ENCODE data around the gene ATP8A1. TPM values are rescaled to one million over a fixed set of nuclear protein-coding genes. Genes with fewer than 3 reads are reported as not detected.

The ATP8A1 gene
- total and polyA plus RNA-seq, 2 of the 8 experiments (the other 6 are each of a cell fraction or from before 2014, with no cell fraction given) = 3.7 to 14.9 TPM

GRCh38 chr4:42656944-42657792 is at the start of gene ATP8A1 (continued):
- no peak for TF ChIP-seq ATF2 (IDR thresholded peaks at IDR 0.05; ENCODE audit: low read length)
- no peak for TF ChIP-seq BACH1 (IDR thresholded peaks at IDR 0.05; ENCODE audit: low read length)
- peak; percentile 49; the same call in 1 of the 2 replicates for TF ChIP-seq SP1 (IDR thresholded peaks at IDR 0.05; ENCODE audit: low read depth, low read length)
- TF ChIP-seq SAP30 (IDR thresholded peaks at IDR 0.05; ENCODE audit: insufficient read depth, insufficient replicate concordance, low read length) = peak; percentile 52
- no peak for TF ChIP-seq GTF2F1 (IDR thresholded peaks at IDR 0.05; ENCODE audit: borderline replicate concordance, low read depth, low read length)
- TF ChIP-seq MAFK (IDR thresholded peaks at IDR 0.05; ENCODE audit: low read depth, low read length) = no peak
- TF ChIP-seq CBX8 (IDR thresholded peaks at IDR 0.05; ENCODE audit: borderline replicate concordance, low read depth, low read length) = no peak
- TF ChIP-seq ATF3 (IDR thresholded peaks at IDR 0.05; ENCODE audit: insufficient read depth, low read depth, low read length) = no peak
- TF ChIP-seq TBP (IDR thresholded peaks at IDR 0.05; ENCODE audit: low read depth, low read length) = peak; percentile 67
- TF ChIP-seq NANOG (IDR thresholded peaks at IDR 0.05; ENCODE audit: insufficient read depth, low read depth, low read length, poor library complexity, severe bottlenecking) = no peak
- TF ChIP-seq CHD1 (IDR thresholded peaks at IDR 0.05; ENCODE audit: low read depth, low read length) = peak; percentile 96
- TF ChIP-seq FOSL1 (IDR thresholded peaks at IDR 0.05; ENCODE audit: insufficient read depth, low read depth, low read length) = no peak
- 0 out of 2 replicates have a peak, but pooled peaks have one; percentile 20 for TF ChIP-seq BRCA1 (IDR thresholded peaks at IDR 0.05; ENCODE audit: low read depth, low read length)
- TF ChIP-seq EP300 (IDR thresholded peaks at IDR 0.05; ENCODE audit: borderline replicate concordance in 1 of 2, low read depth in 2 of 2, low read length in 2 of 2) = peak in 1 of 2 experiments; percentile 98; a peak in 2 of 3 replicates
- peak; percentile 75 for TF ChIP-seq POLR2AphosphoS5 (IDR thresholded peaks at IDR 0.05; ENCODE audit: low read depth, low read length)
- TF ChIP-seq CREB1 (IDR thresholded peaks at IDR 0.05) = peak; percentile 46
- TF ChIP-seq SP2 (IDR thresholded peaks at IDR 0.05; ENCODE audit: low read length) = no peak
- TF ChIP-seq HDAC6 (IDR thresholded peaks at IDR 0.05; ENCODE audit: low read depth, low read length) = no peak
- TF ChIP-seq SRF (IDR thresholded peaks at IDR 0.05; ENCODE audit: low read depth, low read length) = no peak
- peak; percentile 42; the same call in 1 of the 2 replicates for TF ChIP-seq SIX5 (IDR thresholded peaks at IDR 0.05; ENCODE audit: low read depth, low read length)
